GM21390 (cell line): Measurements from ENCODE around the gene IDH2.

Experiments
- ATAC-seq: cut with Tn5 transposase; IDR thresholded peaks from one replicate; pipeline ENCODE4 v1.9.1; 2021; ENCODE audit not compliant: unreplicated experiment

The IDH2 gene

GRCh38 chr15:90064911-90065681 lies 37.2 kb downstream of the IDH2 start:
- ATAC-seq, result no peak

GRCh38 chr15:90063770-90064247 lies 38.5 kb downstream of the IDH2 start:
- no peak for ATAC-seq

GRCh38 chr15:90062973-90063769 lies 39.1 kb downstream of the IDH2 start:
- no peak for ATAC-seq

- ATAC-seq, result no peak
Observed at GRCh38 chr15:90062462-90062932, 39.8 kb downstream of the IDH2 start.

DNA sequence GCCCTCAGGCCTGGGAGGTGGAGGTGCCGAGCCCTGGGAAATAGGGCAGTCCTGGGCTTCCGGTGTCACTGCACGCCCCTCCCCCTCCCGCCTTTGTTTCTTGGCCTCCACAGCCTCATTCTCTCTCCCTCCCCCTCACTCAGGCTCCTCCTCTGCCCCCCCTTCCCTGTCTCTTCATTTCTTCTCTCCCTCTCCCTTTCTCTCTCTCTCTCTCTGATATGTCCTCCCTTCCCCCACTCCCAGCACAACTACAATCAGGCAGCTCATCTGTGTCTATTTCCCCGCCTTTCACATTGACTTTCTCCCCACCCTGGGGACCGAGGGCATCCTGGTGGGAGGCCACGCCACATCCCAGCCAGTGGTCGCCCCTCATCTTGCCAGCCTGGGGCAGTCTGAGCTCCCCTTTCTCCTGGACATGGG lies 40.2 kb downstream of the IDH2 start:
- ATAC-seq, result no peak

DNA sequence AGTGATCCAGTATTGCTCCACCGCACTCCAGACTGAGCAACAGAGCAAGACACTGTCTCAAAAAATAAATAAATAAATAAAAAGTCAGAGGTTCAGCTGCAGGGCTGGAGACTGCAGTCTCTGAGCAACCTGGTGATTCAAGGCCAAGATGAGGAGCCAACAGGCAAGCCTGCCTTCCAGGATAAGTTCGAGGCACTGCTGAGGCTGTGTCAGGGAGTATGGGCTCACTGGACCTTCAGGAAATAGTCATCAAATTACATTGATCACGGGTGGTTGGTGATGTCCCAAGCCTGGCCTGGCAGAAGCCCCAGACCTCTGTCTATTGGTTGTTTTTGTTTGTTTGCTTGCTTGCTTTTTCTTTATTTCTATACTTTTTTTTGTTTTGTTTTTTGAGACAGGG lies 41.5 kb downstream of the IDH2 start:
- no peak for ATAC-seq

DNA sequence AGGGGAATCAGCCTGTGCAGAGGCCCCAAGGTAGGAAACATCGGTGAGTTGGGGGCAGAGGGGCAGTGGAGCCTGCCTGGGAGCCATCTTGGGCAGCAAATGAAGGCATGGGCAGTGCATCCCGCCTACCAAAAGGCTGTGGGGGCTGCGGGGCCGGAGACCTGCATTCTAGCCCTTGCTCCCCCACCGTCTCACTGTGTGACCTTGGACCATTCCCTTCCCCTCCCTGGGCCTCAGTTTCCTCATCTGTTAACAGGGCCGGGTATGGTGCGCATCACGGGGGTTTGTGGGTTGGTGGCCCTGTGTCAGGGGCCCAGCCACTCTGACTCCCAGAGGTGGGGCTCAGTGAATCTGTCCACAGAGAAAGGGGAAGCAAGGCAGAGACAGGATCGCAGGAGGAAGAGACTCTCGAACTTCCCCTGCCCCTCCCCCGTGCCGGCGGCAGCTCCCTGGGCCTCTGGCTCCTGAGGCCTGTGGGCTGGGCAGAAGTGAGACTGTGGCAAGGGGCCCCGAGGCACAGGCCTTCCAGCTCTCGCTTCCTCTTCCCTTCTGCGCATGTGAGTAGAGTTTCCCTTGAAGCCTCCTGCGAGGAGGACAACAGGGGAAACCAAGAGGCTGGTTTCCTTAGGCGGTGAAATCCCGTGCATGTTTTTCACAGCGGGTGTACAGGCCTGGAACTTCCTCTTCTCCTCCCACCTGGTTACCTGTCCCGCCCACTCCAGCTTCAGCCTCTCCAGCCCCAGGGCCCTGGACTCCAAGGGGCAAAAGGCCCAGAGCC lies 42.9 kb downstream of the IDH2 start:
- peak; percentile 93 for ATAC-seq

GRCh38 chr15:90058775-90059174 lies 43.5 kb downstream of the IDH2 start:
- no peak for ATAC-seq

- peak; percentile 50 for ATAC-seq
Observed at GRCh38 chr15:90058308-90058707, 44.0 kb downstream of the IDH2 start.

DNA sequence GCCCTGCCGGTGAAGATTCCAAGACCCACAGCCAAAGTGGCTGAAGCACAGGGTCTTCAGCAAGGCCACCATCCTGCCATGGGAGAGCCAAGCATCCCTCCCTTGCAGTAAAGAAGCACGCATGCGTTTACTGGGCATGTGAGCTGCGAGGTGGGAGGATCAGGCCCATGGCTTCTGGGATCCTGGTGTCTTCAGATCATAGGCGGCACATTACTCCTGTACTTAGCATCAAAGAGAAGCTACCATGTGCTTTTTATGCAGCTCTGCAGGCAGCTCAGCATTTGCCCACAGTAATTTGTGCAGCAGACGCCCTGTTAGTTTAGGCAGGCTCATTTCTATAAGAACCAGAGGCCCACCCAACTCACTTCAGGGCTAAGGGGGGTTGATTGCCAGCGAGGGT lies 45.7 kb downstream of the IDH2 start:
- no peak for ATAC-seq

GRCh38 chr15:90055182-90055581 lies 47.1 kb downstream of the IDH2 start:
- no peak for ATAC-seq

DNA sequence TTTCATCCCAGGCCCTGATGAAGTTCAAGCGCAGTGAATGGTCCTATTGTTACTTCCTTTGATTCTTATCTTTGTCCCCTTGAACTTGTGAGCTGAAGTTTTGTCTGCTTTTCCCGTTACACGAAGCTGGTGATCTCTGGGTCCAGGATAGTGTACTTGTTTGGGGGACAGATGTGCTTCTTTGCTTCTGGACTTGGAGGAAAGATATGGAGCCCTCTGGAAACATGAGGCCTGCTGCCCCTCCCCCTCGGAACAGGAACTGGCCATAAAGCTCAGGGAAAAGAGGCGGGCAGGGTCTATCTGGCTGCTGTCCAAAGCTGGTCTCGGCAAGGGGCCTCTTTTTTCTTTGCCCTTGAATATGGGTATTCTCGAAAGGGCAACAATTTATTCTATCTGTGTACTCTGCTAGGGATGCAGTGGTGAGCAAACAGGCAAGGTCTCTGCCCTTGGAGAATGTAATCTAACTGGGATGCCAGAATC lies 47.6 kb downstream of the IDH2 start:
- ATAC-seq, result no peak

- ATAC-seq, result no peak
Observed at GRCh38 chr15:90053685-90054466, 48.4 kb downstream of the IDH2 start.

GRCh38 chr15:90051874-90052273 lies 50.4 kb downstream of the IDH2 start:
- no peak for ATAC-seq

DNA sequence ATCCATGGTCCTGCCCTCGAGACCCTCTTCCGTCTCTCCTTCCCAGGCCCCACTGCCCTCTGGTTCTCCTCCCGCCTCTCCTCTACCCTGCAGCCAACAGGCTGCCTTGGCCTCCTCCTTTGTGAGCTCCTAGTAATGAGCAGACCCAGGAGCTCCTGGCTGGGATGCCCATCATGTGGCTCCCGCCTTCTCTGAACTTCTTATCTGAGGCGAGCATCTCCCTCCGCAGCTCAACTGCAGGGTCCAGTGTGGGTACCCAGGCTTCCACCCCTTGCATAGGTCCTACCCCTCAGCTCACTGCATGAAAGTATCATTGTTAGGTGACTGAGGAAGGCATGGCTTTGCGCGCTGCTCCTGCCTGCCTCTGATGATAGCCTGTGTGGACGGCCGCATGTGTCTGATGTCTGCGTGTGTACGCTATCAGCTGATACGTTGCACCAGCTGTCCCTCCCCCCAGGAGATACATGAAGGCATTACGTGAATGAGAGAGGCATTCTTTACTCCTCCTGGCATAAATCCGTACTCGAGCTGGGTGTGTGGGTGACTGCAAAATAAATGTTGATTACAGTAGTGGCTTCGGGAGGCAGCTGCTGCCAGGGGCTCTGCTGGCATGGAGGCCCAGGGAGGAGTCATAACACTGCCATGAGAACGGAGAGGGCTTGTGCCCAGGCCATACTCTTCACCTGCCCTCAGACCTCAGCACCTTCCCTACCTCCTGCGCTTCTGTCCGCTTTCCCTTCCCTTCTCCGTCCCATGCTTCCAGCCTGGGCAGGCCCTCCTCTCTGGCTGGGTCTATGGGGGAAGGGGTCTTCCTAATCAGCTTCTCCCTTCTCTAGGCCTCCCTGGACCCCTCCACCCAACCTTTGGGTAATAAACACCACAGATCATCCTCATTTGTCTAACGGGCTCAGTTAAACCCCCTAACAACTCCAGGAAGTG lies 52.3 kb downstream of the IDH2 start:
- no peak for ATAC-seq

DNA sequence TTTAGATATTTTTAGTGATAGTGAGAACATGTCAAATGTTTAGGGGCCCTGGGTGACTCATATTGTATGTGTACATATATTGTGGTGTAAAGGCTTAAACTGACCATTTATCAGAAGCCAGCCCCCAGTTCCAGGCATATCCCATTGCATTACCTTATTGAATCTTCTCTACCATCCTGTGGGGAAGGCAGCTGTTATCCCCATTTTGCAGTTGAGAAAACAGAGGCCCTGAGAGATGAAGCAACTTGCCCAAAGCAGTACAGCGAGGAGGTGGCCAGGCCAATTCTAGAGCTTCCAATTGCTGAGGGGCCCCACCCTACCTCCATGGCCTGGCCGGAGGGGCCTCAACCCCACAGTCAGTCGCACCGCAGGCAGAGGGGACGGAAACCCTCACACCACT lies 53.2 kb downstream of the IDH2 start:
- ATAC-seq, result no peak

DNA sequence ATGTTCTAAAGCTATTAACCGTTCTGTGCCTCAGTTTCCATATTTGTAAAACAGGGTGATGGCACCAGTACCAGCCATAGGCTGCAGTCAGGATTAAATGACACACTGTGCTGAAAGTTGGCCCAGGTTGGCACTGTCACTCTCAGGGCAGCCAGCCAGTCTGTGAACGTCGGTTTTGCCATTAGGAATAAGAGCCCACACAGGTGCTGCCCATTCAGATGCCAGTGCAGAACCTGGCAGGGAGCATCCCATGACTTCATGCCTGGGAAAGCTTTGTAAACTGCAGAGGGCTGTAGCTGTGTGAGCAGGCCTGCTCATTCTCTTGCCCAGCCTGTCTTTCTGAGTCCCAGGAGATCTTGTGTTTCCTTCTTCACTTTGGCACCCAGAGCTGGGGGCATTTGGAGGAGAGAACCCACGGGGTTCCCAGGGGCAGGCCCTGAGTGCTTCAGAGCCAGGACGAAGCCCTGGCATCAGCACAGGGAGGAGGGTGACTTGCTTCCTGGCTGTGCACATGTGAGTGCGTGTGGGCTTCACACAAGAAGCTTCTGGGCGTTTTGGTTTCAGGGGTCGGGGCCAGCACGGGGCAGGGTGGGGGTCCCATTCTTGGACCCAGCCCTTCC lies 54.2 kb downstream of the IDH2 start:
- ATAC-seq, result no peak

- ATAC-seq, result peak; percentile 64
Observed at GRCh38 chr15:90046911-90047392, 55.3 kb downstream of the IDH2 start.

- ATAC-seq, result no peak
Observed at GRCh38 chr15:90046289-90046688, 56.0 kb downstream of the IDH2 start.
